Left colon (tissue), 2 donors: Measurements from ENCODE around the gene UBIAD1. TPM values are rescaled to one million over a fixed set of nuclear protein-coding genes. Genes with fewer than 3 reads are reported as not detected.
"Not testable (repeated sequence)": the region's sequence is repeated elsewhere in the genome, so short reads cannot be mapped to it uniquely, and the experiment has no call there.

Experiments used
- ATAC-seq: fragments of 200-7000 bp; cut with Tn5 transposase; one replicate; pipeline ENCODE4 v1.9.1; 2020; ENCODE audit warnings: mild to moderate bottlenecking, moderate library complexity
- DNase-seq, 2 donors: peaks; one replicate each; pipeline ENCODE4 v3.0.0-alpha.2; 2020
- intact Hi-C, 2 donors: fragments of 100-400 bp; cut with DNase I in 1 of 2; cut with micrococcal nuclease in 1 of 2; formaldehyde crosslinking; loops; one replicate each; pipeline versions ENCODE4 v1.11.2 to v1.14.0; 2022; cut with DNase I, micrococcal nuclease
- total RNA-seq, 2 donors: library from RNA; stranded (reverse); fragmentation: NEBNext Ultra II Directional; extraction: Animal tissue kit (Norgen Biotek cat#: 25700); gene quantifications; one replicate each; pipeline ENCODE4 v1.2.1, GENCODE V29; 2021
- donor health status: DM: no; HTN: no; CAD: no.
- donor health status: DM: yes; HTN: yes; CAD: no.

Gene UBIAD1
- total RNA-seq, 2 donors from 2014 or later: 11.0 to 12.4 TPM

DNA sequence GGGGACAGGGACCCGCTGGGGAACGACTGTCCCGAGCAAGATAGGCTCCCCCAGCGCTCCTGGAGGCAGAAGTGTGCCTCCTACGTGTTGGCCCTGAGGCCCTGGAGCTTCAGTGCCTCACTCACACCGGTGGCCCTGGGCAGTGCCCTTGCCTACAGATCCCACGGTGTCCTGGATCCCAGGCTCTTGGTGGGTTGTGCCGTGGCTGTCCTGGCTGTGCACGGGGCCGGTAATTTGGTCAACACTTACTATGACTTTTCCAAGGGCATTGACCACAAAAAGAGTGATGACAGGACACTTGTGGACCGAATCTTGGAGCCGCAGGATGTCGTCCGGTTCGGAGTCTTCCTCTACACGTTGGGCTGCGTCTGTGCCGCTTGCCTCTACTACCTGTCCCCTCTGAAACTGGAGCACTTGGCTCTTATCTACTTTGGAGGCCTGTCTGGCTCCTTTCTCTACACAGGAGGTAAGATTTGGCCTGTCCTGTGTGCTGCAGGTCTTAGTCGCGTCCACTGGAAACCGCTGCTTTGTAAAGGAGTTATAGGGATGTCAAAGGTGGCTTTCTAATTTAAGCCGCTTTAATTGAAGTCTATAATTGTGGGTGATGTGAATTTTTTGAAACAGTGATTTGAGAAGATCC, 717 bp downstream of the UBIAD1 start:
- no peak for DNase-seq
- peak; percentile 42 for ATAC-seq
- intact Hi-C loops: no loop called here

GRCh38 chr1:11279152-11279551, 6.2 kb downstream of the UBIAD1 start:
- DNase-seq: no peak
- ATAC-seq: no peak
- intact Hi-C loops: no loop called here

DNA sequence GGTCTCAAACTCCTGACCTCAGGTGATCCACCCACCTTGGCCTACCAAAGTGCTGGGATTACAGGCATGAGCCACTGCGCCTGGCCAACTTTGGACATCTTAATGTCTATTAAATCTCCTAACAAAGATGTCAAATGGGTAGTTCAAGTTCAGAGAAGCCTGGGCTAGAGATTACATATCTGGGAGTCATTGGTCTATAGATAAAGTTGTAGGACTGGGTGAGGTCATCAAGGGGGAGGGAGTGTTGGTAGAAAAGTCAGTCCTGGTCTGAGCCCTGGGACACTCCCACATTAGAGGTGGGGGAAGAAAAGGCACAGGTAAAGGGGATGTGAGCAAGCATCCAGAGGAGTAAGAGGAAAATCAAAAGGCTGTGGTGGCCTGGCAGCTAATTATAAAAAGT, 6.6 kb downstream of the UBIAD1 start:
- intact Hi-C loops: no loop called here

GRCh38 chr1:11280719-11281376, 7.8 kb downstream of the UBIAD1 start:
- DNase-seq (no peak), ATAC-seq (no peak)
- intact Hi-C loops: no loop called here

More for the DNA sequence above, 6.6 kb downstream of the UBIAD1 start:
- DNase-seq (no peak), ATAC-seq (no peak)

DNA sequence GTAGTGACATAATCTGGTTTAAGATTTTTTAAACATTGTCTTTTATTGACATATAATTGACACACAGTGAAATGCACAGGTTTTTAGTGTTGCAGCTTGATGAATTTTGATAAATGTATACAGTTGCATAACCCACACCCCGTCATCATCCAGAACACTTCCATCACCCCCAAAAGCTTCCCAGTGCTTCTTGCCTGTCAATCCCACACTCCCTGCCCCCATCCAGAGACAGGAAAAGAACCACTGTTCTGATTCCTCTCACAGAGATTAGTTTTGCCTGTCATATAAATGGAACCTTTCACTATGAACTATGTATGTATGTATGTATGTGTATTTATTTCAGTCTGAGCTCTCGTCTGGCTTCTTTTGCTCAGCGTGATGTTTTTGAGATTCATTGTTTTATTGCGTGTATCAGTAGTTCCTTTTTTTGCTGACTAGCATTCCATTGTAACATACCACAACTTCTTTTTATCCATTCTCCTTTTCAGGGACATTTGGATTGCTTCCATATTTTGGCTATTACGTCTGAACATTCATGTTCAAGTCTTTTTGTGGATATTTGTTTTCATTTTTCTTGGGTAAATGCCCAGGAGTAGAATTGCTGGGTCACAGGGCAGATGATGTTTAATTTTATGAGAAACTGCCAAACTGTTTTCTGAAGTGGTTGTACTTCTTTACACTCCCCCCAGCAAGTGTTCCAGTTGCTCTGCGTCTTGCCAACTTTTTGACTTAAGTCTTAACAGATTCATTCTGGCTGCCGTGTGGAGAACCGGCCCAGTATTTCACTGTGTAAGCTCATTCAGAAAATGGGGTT, 8.7 kb downstream of the UBIAD1 start:
- ATAC-seq: no peak
- intact Hi-C loops: no loop called here
- peak in 1 of 2 donors; percentile 32 for DNase-seq

GRCh38 chr1:11283151-11283550, 10.2 kb downstream of the UBIAD1 start:
- intact Hi-C loops: no loop called here

GRCh38 chr1:11284784-11285183, 11.8 kb downstream of the UBIAD1 start:
- ATAC-seq (no peak), DNase-seq (no peak)
- intact Hi-C loops: no loop called here

More at GRCh38 chr1:11283151-11283550, 10.2 kb downstream of the UBIAD1 start:
- no peak for ATAC-seq
- DNase-seq: no peak

DNA sequence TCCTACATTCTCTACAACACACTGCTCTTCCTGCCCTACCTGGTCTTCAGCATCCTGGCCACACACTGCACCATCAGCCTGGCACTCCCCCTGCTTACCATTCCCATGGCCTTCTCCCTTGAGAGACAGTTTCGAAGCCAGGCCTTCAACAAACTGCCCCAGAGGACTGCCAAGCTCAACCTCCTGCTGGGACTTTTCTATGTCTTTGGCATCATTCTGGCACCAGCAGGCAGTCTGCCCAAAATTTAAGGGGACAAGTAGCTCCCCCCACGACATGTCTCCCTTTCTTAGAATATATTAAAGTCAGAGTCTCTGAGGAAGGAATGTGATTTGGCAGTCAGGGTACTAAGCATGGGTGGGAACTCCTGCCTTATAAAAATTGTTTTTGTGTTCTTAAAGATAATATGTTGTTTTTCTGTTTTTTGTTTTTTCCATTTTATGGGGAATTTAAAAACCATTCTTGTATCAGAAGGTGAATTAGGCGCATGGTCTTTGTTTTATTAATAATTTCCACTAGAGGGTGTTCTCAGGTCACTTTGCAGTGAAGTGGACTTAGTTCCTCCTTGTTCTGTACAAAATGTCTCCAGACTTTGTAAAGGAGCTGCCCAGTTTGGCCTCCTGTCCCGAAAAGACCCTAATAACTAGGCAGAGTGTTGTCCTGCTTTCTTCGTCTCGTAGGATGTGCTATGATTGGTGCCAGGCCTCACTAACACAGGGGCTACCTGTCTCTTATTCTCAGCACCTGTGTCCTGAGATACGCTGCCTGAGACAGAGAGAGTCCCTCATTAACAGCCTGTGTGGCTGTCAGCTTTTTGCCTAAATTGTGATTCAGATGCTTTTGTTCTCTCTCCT, 13.1 kb downstream of the UBIAD1 start:
- no peak for ATAC-seq
- intact Hi-C loops: no loop called here
- DNase-seq: no peak

DNA sequence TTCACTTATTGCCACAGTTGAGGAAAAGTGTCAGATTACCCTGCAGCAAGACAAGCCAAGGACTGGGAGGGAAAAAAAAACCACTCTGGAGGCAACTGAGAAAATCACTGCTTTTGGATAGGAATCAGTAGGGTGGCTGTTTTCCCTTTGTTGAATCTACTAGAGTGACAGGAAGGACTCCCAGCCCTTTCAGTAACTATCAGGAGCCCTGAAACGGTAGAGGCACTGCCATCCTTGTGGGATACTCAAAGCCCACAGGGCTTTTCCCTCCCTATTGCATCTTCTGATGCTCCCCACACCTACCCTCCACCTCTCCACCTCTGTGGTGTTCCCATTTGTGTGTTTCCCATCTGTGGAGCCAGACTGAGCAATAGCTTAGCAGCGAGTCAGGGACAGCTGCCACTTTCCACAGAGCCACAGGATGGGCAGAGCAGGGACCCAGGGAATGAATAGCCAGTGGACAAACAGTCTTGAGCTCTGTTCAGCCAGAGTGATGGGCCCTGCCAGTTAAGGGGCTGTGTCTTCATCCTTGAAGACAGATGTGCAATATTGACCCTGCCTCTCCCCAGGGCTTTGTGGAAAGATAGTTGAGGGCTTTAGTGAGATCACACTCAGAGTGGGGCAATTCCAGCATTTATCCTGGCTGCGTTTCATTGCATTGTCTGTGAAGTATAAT, 13.9 kb downstream of the UBIAD1 start:
- no peak for ATAC-seq
- no peak for DNase-seq
- intact Hi-C loops: no loop called here

DNA sequence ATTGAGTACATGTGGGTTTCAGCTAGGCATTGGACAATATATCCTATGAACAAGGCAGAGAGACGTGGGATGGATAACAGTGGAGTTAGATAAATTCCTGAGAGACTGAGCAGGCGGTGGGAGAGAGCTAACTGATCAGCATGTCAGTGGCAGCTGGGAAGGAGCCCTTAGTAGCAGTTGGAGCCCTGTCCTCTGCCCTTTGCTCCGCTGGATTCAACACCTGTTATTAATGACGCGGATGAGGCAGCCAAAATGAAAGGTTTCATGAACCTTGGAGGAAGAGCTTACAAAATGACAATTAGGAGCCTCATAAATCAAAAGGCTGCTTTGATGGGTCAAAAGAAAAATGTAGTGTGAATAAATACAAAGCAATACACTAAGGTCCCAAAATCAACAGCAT, 16.1 kb downstream of the UBIAD1 start:
- ATAC-seq: no peak
- intact Hi-C loops: no loop called here
- no peak for DNase-seq

DNA sequence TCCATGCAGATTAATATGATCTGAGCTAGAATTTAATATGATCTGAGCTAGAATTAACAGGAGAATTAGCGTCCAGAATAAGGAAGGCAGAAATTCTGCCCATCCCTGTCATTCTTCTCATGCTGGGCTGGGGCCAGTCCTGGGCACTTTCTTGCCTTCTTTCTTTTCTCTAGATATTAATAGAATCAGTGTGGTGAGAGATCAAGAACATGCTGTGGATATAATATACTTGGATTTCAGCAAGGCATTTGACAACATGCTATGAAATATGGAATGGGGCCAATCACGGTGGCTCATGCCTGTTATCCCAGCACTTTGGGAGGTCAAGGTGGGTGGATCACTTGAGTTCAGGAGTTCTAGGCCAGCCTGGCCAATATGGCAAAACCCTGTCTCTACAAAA, 18.1 kb downstream of the UBIAD1 start:
- DNase-seq (no peak), ATAC-seq (no peak)
- intact Hi-C loops: no loop called here

- no peak for DNase-seq
- intact Hi-C loops: no loop called here
- no peak for ATAC-seq
Observed at GRCh38 chr1:11293856-11294255, 20.9 kb downstream of the UBIAD1 start.

DNA sequence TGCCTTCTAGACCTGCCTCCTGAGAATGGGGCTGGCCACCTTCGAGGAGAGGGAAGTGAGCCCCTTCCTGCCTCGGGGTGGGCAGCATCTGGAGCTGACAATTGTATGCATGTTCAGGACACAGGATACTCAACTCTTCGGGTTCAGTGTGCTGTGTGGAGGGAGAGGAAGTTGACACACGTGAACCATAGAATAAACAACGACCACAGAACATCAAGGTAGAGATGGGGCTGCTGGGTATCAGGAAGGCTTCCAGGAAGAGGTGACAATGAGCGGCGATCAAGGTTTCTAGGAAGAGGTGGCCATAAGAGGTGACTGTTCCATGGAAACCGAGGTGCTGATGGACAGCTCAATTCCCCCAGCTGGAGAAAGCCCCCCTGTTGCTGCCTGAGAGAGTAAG, 22.0 kb downstream of the UBIAD1 start:
- no peak for DNase-seq
- no peak for ATAC-seq
- intact Hi-C loops: no loop called here

GRCh38 chr1:11295905-11296304, 22.9 kb downstream of the UBIAD1 start:
- intact Hi-C loops: no loop called here
- ATAC-seq: no peak
- DNase-seq: no peak

GRCh38 chr1:11297774-11298173, 24.8 kb downstream of the UBIAD1 start:
- DNase-seq, ATAC-seq, intact Hi-C loops: not testable (repeated sequence)

DNA sequence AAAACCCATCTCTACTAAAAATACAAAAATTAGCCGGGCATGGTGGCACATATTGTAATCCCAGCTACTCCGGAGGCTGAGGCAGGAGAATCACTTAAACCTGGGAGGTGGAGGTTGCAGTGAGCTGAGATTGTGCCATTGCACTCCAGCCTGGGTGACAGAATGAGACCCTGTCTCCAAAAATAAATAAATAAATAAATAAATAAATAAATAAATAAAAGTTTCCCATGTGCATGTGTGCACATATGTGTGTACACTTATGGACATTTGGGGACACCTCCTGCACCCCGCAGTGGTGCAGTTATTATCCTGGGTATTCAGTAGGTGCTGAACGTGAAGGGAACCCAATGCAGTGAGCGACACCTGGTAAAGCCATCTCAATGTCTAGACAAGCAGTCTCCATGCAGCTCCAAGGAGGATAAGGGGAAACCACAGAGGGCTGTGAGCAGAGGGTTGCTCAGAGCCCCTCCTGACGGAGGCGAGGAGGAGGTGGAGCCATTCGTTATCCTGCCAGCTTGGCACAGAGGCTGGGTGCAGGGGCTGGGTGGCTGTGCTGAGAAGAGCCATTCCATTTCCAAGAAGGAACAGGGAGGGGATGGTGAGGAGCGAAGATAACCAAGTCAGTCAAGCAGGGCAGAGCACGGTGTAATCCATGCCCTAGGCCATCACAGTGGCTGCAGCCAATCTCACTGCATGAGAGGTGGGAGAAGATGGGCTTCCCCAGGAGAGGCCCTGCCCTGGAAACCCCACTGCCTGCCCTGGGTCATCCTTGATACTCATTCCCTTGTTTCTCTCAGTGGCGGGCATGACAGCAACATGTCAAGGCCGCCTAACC, 25.6 kb downstream of the UBIAD1 start:
- ATAC-seq: no peak
- intact Hi-C loops: no loop called here
- DNase-seq: no peak

- intact Hi-C loops: no loop called here
- ATAC-seq (no peak), DNase-seq (no peak)
Observed at GRCh38 chr1:11299225-11299574, 26.2 kb downstream of the UBIAD1 start.

DNA sequence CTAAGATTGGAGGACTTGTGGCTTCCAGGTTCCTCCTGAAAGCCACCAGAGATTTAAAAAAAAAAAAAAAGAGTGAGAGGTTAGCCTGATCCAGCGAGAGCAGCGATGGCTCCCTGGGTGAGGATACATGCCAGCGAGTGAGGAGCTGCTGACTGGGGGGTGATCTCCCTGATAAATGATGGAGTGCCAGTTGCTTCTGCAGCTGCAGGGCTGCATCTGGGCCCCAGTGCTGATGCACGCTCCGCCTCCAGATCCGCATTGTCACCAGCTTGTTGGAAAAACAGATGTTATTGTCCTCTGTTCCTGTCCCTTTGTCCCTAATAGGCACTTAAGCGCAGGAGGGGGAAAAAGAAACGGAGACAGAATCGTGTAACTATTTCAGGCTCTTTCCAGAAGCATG, 28.6 kb downstream of the UBIAD1 start:
- intact Hi-C loops: no loop called here
- no peak for ATAC-seq
- DNase-seq: no peak
